Stimulated activated CD4-positive, alpha-beta T cell treated with anti-CD3 and anti-CD28 coated beads, Interleukin-4, amount 100 ng/mL, for 1 hour (primary cell): Measurements from ENCODE around the gene GADL1.

Experiments used
- DNase-seq: peaks from one replicate; pipeline ENCODE4 v3.0.0-alpha.2; 2020

Gene GADL1

GRCh38 chr3:30713885-30714503 is 180.5 kb downstream of the GADL1 start:
- DNase-seq = no peak

- DNase-seq = no peak
These were observed 181.5 kb downstream of the GADL1 start for GRCh38 chr3:30712991-30713390.

- no peak for DNase-seq
These were observed 182.6 kb downstream of the GADL1 start for GRCh38 chr3:30711867-30712266.

- no peak for DNase-seq
These were observed 183.3 kb downstream of the GADL1 start for GRCh38 chr3:30711151-30711550.

GRCh38 chr3:30710017-30710416 is 184.4 kb downstream of the GADL1 start:
- DNase-seq = no peak

- DNase-seq = no peak
These were observed 186.0 kb downstream of the GADL1 start for GRCh38 chr3:30708472-30708871.

GRCh38 chr3:30707825-30708224 is 186.6 kb downstream of the GADL1 start:
- no peak for DNase-seq

- no peak for DNase-seq
These were observed 189.2 kb downstream of the GADL1 start for GRCh38 chr3:30704931-30705890.

- DNase-seq = no peak
These were observed 191.5 kb downstream of the GADL1 start for GRCh38 chr3:30702828-30703397.

GRCh38 chr3:30702038-30702827 is 192.2 kb downstream of the GADL1 start:
- DNase-seq = no peak

GRCh38 chr3:30700702-30701321 is 193.6 kb downstream of the GADL1 start:
- DNase-seq = no peak

GRCh38 chr3:30699927-30700326 is 194.5 kb downstream of the GADL1 start:
- no peak for DNase-seq

GRCh38 chr3:30698549-30698948 is 195.9 kb downstream of the GADL1 start:
- DNase-seq = no peak

- DNase-seq = no peak
These were observed 197.6 kb downstream of the GADL1 start for GRCh38 chr3:30696896-30697295.

- DNase-seq = no peak
These were observed 198.1 kb downstream of the GADL1 start for GRCh38 chr3:30696403-30696819.

GRCh38 chr3:30695302-30696061 is 199.0 kb downstream of the GADL1 start:
- DNase-seq = no peak

- no peak for DNase-seq
These were observed 199.8 kb downstream of the GADL1 start for GRCh38 chr3:30694668-30695067.

GRCh38 chr3:30694148-30694547 is 200.3 kb downstream of the GADL1 start:
- no peak for DNase-seq

GRCh38 chr3:30693470-30694120 is 200.9 kb downstream of the GADL1 start:
- no peak for DNase-seq

- DNase-seq = no peak
These were observed 201.8 kb downstream of the GADL1 start for GRCh38 chr3:30692498-30693130.

GRCh38 chr3:30691944-30692343 is 202.5 kb downstream of the GADL1 start:
- no peak for DNase-seq
